Activated naive CD8-positive, alpha-beta T cell (primary cell): ENCODE results near the gene ARMC2.
A peak's percentile ranks its signal among the peaks of the same experiment; 100 is the strongest.
"Not testable (repeated sequence)": the region's sequence is repeated elsewhere in the genome, so short reads cannot be mapped to it uniquely, and the experiment has no call there.

Experiments used
- H3K27ac Mint-ChIP-seq: one replicate; pipeline ENCODE4 v1.8.0; 2021; ENCODE audit warnings: mixed read lengths
- H3K27me3 Mint-ChIP-seq: one replicate; pipeline ENCODE4 v1.8.0; 2021; ENCODE audit warnings: mixed read lengths
- H3K36me3 Mint-ChIP-seq: one replicate; pipeline ENCODE4 v1.8.0; 2021; ENCODE audit warnings: mixed read lengths
- H3K4me1 Mint-ChIP-seq: one replicate; pipeline ENCODE4 v1.8.0; 2021; ENCODE audit warnings: low read depth, mixed read lengths
- H3K4me3 Mint-ChIP-seq: one replicate; pipeline ENCODE4 v1.8.0; 2021; ENCODE audit warnings: mild to moderate bottlenecking, mixed read lengths
- H3K9me3 Mint-ChIP-seq: one replicate; pipeline ENCODE4 v1.8.0; 2021; ENCODE audit warnings: low read depth, mixed read lengths

ARMC2 gene

DNA sequence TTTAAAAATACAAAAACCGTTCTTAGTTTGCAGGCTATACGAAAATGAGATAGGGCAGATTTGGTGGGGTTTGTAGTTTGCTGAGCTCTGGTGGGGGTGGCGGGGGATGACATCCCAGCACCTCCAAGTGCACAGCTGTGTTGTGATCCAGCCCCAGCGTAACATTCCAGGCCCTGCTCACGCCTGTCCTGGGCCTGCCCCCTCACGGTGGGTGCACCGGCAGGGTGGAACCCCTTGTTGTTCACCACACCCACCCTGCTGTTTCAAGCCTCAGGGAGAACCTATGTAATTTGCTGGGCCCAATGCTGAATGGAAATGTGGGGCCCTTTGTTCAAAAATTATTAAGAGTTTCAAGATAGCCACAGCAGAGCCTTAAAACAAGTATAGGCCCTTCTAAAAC is 25.0 kb downstream of the ARMC2 start:
- H3K4me3 Mint-ChIP-seq, result no peak overlapping the region
- H3K4me1 Mint-ChIP-seq, result peaks cover 35% of the 10 kb centered on the region
- H3K27me3 Mint-ChIP-seq, result no peaks in the 10 kb centered on the region
- H3K9me3 Mint-ChIP-seq, result no peaks in the 10 kb centered on the region
- peaks cover 33% of the 10 kb centered on the region for H3K36me3 Mint-ChIP-seq
- no peak overlapping the region for H3K27ac Mint-ChIP-seq

DNA sequence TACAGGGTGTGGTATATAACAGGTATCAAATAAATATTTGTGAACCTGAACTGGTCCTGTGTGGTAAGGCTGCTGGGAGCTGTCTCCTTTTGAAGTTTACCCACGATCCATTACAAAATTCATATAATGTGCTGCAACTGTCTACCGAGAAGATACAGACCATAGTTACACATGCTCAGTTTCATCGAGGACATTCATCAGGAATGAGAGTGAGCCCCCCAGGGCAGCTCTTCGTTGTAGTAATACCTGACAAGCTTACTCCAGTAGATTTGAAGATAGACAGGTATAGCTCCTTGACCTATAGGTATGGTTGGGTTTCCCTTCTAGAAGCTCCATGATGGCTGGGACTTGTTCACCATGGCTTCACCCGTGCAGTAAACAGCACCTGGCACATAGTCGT is 25.7 kb downstream of the ARMC2 start:
- Mint-ChIP-seq H3K9me3 (no peaks in the 10 kb centered on the region), H3K27me3 (no peaks in the 10 kb centered on the region), H3K27ac (peak overlapping the region; percentile 86), H3K36me3 (peaks cover 35% of the 10 kb centered on the region), H3K4me1 (peaks cover 35% of the 10 kb centered on the region), H3K4me3 (peak overlapping the region; percentile 67)

DNA sequence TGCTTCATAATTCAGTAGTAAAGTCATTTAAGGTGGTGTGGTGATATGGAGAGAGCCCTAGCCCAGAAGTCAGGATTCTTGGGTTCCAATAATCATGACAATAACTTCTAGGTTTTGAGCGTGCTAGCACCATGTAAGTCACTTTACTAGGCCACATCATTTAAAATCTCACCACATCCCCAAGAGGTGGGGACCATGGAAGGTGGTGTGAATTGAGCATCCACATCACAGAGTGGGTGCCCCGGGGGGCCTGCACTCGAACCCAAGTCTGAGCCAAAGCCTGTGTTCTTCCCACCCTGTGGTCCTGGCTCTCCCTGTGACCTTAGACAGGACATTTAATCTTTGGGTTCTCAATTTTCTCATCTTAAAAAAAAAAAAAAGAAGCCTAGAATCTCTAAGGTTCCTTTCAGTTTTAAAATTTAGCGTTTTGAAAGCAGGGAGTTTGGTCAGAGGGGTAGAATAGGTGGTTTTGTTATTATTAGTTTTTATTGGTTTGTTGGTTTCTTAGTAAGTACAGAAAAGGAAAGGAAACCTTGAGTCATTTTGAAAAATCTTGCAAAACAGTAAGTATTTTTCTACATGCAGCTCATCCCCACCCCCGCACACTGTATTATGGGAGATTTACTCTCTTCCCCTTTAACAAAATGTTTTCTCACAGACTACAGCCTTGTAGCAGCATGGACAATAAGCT is 26.4 kb downstream of the ARMC2 start:
- Mint-ChIP-seq H3K4me3 (peak overlapping the region; percentile 67), H3K36me3 (peaks cover 36% of the 10 kb centered on the region), H3K27me3 (no peaks in the 10 kb centered on the region), H3K4me1 (peaks cover 35% of the 10 kb centered on the region), H3K27ac (peak overlapping the region; percentile 86), H3K9me3 (no peaks in the 10 kb centered on the region)

DNA sequence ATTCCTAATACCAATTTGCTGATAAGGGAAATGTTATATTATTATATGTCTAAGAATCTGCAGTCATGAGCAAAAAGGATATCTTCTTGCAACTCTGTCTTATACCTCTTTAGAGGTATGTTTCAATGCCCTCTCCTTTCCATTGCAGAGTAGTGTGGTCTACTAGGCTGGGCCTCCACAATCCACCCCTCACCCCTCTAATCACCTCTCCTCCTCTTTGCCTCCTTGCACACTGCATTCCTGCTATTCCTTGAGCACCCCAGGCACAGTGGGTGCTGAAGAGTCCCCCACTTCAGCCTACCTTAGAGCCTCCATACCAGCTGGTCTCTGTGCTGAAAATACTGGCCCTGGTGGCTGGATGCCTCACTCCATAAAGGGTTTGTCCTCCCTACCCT is 26.9 kb downstream of the ARMC2 start:
- Mint-ChIP-seq H3K4me1 (peaks cover 35% of the 10 kb centered on the region), H3K36me3 (peaks cover 36% of the 10 kb centered on the region)

DNA sequence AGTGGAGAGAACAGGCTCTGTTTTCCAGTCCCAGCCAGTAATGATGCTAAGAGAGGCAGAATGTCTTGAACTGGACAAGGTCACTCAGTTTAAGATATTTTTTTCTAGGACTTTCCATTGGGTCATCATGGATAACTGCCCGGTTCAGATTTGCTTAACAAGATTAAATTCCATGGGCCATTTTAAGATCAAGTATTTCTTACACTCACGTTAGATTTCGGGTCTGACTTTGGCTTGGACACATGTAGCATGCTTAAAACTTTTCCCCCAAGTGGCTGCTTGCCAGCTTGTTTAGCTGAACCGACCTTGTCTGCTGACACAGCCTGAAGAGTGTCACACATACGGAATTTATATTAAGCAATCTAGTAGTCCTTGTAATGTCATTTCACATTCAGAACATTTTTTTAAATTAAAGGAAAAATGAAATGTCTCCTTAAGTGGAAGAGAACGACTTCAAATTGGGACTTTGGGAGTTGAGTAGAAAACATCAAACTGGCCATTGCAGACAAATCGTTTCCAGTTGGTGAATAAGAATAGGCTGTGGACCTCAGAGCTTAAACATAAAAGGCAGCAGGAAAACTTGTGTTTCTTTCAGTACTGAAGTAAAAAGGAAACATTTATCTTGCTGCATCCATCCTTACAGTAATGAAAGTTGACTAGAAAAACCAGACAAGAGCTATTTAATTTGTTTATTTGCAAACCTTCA is 29.0 kb downstream of the ARMC2 start:
- no peaks in the 10 kb centered on the region for H3K9me3 Mint-ChIP-seq
- peaks cover 35% of the 10 kb centered on the region for H3K36me3 Mint-ChIP-seq
- no peak overlapping the region for H3K4me3 Mint-ChIP-seq
- no peak overlapping the region for H3K27ac Mint-ChIP-seq
- H3K27me3 Mint-ChIP-seq, result no peaks in the 10 kb centered on the region
- peaks cover 32% of the 10 kb centered on the region for H3K4me1 Mint-ChIP-seq

More for the DNA sequence above, 26.9 kb downstream of the ARMC2 start:
- Mint-ChIP-seq H3K27ac (peak overlapping the region; percentile 86), H3K9me3 (no peaks in the 10 kb centered on the region), H3K4me3 (peak overlapping the region; percentile 67), H3K27me3 (no peaks in the 10 kb centered on the region)

DNA sequence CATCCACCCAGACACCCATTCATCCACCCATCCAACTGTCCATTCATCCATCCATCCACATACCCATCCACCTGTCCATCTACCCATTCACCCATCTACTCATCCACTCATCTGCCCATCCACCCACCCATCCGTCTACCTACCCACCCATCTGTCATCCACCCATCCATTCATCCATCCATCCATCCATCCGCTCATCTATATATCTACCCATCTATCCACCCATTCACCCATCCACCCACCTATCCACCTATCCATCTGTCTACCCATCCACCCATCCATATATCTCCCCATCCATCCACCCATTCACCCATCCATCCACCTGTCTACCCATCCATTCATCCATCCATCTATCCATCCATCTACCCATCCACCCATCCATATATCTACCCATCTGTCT is 30.7 kb downstream of the ARMC2 start:
- H3K9me3 Mint-ChIP-seq, result peaks cover 9% of the 10 kb centered on the region

DNA sequence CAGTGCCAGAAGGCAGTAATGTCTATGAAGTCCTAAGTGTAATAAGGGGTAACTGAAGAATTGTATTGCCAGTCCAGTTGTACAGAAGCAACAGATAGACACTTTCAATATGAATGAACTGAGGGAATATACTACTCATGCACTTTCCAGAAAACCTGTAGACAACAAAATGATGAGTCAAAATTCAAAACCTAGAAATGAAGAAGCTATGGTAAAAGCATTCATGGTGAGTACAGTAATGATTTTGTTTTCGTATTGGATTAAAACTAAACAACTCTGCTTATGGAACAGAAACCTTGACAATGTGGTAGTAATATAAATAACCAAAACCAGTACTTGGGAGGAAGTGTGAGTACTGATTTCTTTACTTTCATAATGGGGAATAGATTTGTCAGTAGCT is 35.0 kb downstream of the ARMC2 start:
- Mint-ChIP-seq H3K27me3 (no peaks in the 10 kb centered on the region), H3K27ac (peak overlapping the region; percentile 62), H3K4me3 (no peak overlapping the region), H3K4me1 (peaks cover 16% of the 10 kb centered on the region), H3K9me3 (peaks cover 9% of the 10 kb centered on the region), H3K36me3 (peaks cover 26% of the 10 kb centered on the region)

More for the DNA sequence above, 30.7 kb downstream of the ARMC2 start:
- H3K4me3 Mint-ChIP-seq, result no peak overlapping the region
- H3K4me1 Mint-ChIP-seq, result peaks cover 33% of the 10 kb centered on the region
- H3K36me3 Mint-ChIP-seq, result peaks cover 38% of the 10 kb centered on the region
- H3K27me3 Mint-ChIP-seq, result no peaks in the 10 kb centered on the region
- no peak overlapping the region for H3K27ac Mint-ChIP-seq

DNA sequence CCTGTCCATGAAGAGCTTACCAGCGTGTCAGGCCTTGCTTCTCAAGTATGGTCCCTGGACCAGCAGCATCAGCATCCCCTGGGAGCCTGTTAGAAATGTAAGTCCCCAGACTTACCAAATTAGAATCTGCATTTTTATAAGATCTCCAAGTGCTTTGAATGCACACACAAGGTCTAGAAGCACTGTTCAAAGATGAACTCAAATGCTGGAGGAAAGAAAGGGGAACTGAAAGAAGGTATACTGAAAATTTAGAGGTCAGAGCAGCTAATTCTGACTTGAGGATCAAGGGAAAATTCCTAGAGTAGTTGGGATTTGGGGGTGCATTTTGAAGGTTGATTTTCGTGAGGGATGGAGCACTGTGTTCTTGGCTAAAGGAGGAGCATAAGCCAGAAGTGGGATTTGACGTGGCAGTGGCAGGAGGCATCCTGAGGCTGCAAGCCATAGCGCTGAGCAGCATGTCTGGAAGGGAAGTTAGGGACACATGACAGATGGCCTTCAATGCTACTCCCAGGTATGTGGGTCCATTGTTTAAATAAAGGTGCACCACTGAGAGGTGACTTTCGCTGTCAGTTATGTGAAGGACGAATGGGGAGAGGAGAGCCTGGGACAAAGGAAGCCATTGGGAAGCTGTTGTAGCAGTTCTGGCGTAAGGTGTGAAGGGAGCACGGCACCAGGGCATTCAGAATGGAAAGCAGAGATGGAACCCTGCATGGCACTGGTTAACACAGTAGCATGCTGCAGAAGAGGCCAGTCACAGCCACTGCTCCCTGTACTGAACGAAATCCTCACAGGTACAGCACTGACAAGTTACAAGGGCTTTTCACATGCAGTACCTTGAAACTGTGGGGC is 36.2 kb downstream of the ARMC2 start:
- Mint-ChIP-seq H3K36me3 (peaks cover 19% of the 10 kb centered on the region), H3K9me3 (peaks cover 9% of the 10 kb centered on the region), H3K27ac (no peak overlapping the region), H3K27me3 (no peaks in the 10 kb centered on the region), H3K4me1 (peaks cover 16% of the 10 kb centered on the region), H3K4me3 (no peak overlapping the region)

DNA sequence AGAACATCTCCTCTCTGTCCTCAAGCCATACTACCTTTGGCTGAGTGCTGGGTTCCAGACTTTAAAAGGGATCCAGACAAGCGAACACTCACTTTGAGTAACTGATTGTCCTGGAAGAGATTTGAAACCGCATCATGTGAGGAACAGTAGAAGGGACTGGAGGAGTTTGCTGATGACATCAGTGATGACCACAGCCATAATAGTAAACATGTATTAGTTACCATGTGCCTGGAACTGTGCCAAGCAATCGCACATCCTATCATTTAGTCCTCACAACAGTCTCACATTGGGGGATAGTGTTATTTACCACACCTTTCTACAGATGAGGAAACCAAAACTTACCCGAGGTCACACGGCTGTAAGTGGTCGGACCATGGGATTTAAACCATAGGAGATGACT is 39.8 kb downstream of the ARMC2 start:
- peaks cover 4% of the 10 kb centered on the region for H3K36me3 Mint-ChIP-seq
- H3K27ac Mint-ChIP-seq, result no peak overlapping the region
- H3K4me3 Mint-ChIP-seq, result no peak overlapping the region
- H3K4me1 Mint-ChIP-seq, result peaks cover 4% of the 10 kb centered on the region
- no peaks in the 10 kb centered on the region for H3K27me3 Mint-ChIP-seq
- peaks cover under 1% of the 10 kb centered on the region for H3K9me3 Mint-ChIP-seq

DNA sequence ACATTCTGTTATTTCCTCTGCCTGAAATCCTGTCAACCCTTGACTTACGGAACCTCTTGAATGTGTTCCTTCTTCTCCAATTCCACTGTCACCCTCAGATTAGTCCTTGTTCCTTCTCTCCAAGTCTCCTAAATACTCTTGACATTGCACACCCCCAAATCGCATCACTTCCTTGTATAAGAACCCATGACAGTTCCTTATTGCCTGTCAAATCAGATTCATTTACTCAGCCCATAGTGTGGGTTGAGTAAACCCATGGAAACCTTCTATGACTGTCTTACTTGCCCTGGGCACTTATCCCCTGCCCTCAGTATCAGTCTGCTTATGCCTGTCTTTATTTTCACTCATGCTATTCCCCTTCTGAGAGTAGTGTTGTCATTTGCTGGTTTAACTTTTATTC is 40.5 kb downstream of the ARMC2 start:
- Mint-ChIP-seq H3K9me3 (no peaks in the 10 kb centered on the region), H3K4me3 (no peak overlapping the region), H3K27ac (no peak overlapping the region), H3K27me3 (no peaks in the 10 kb centered on the region), H3K4me1 (peaks cover 1% of the 10 kb centered on the region), H3K36me3 (peaks cover 5% of the 10 kb centered on the region)

DNA sequence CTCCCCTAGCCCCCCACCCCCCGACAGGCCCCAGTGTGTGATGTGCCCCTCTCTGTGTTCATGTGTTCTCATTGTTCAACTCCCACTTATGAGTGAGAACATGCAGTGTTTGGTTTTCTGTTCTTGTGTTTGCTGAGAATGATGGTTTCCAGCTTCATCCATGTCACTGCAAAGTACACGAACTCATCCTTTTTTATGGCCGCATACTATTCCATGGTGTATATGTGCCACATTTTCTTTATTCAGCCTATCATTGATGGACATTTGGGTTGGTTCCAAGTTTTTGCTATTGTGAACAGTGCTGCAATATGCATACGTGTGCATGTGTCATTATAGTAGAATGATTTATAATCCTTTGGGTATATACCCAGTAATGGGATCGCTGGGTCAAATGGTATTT is 42.7 kb downstream of the ARMC2 start:
- H3K36me3 Mint-ChIP-seq, H3K4me3 Mint-ChIP-seq, H3K9me3 Mint-ChIP-seq, H3K4me1 Mint-ChIP-seq, H3K27ac Mint-ChIP-seq, H3K27me3 Mint-ChIP-seq: not testable (repeated sequence)

DNA sequence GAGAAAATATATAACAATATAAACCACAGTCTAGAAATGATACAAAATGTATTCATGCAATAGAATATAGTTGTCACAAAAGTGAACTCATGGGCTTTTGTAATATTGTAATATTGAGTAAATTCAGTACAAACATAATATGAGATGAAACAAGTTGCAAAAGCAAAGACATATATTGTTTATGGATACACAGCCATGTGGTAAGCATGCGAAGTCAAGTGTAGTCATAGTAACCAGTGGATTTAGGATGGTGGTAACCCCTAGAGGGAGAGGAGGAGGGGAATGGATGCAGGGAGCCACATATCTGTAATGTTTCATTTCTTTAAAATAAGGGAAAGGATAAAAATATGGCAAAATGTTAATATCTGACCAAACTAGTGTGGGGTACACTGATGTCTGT is 47.3 kb downstream of the ARMC2 start:
- H3K4me1 Mint-ChIP-seq, result peaks cover 13% of the 10 kb centered on the region
- no peaks in the 10 kb centered on the region for H3K9me3 Mint-ChIP-seq
- H3K27me3 Mint-ChIP-seq, result no peaks in the 10 kb centered on the region
- peak overlapping the region; percentile 5 for H3K27ac Mint-ChIP-seq
- H3K36me3 Mint-ChIP-seq, result peaks cover 2% of the 10 kb centered on the region
- no peak overlapping the region for H3K4me3 Mint-ChIP-seq

DNA sequence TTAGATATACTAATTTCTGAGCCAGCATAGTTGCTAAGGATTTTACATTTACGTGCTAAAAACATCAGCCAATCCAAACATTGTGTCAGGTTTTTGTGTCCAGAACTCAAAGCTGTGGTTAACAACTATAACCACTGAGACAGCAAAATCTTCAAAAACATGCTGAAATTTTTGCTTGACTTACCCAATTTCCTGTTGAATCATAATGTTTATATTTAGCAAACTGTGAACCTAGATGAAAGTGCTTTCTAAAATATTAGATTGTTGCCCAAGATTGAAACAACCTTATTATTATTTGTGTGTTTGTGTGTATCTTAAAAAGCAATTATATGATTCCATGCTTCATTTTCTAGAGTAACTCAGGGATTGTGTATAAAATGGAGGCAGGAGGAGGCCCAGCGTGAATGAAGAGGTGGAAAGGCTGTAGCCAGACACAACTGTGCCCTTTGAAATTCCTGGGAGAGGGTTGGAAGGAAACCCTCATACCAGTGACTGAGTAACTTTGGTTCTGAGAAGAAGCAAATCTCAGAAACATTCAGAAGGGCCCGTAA is 48.0 kb downstream of the ARMC2 start:
- Mint-ChIP-seq H3K4me3 (peak overlapping the region; percentile 4), H3K4me1 (peaks cover 15% of the 10 kb centered on the region), H3K27ac (peak overlapping the region; percentile 73), H3K9me3 (no peaks in the 10 kb centered on the region), H3K36me3 (peaks cover 2% of the 10 kb centered on the region), H3K27me3 (no peaks in the 10 kb centered on the region)

DNA sequence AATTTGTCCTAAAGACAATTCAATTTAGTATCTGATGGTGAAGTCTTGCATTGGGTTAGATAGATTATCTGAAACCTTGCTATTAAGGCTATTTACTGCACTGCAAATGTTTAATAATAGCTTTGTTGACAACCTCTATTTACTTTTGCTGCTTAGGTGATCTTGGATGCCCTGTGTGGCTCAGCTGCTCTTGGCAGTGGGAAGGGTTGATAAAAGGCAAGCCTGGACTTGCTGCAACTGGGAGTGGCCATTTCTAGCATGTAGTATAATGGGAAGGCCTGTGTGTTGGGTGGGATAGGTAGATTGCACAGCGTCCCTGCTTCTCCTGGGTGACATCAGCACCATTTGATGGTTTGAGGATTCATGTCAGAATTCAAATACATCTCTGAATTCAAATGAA is 49.1 kb downstream of the ARMC2 start:
- no peaks in the 10 kb centered on the region for H3K9me3 Mint-ChIP-seq
- no peaks in the 10 kb centered on the region for H3K27me3 Mint-ChIP-seq
- no peak overlapping the region for H3K27ac Mint-ChIP-seq
- H3K36me3 Mint-ChIP-seq, result peaks cover 2% of the 10 kb centered on the region
- no peak overlapping the region for H3K4me3 Mint-ChIP-seq
- H3K4me1 Mint-ChIP-seq, result peaks cover 24% of the 10 kb centered on the region

DNA sequence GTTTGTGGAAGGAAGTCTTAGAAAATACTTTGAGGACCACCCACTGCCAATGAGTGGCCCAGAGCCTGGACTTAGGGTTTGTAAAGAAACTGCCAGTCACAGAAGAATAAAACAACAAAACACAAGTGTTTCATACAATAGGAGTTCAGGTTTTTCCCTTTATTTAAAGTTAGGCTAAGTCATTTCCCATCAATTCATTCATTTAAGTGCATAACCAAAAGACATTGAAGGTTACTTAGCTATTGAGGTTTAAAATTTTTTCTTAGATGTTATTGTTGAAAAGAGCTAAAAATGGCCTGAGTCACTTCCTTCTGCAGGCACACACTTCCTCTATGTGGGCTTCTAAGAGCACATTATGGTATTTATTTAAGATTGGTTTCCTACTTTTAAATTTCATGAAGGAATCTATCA is 54.2 kb downstream of the ARMC2 start:
- Mint-ChIP-seq H3K27me3 (no peaks in the 10 kb centered on the region), H3K27ac (peak overlapping the region; percentile 89), H3K4me3 (peak overlapping the region; percentile 9), H3K4me1 (peaks cover 23% of the 10 kb centered on the region), H3K9me3 (no peaks in the 10 kb centered on the region), H3K36me3 (peaks cover 2% of the 10 kb centered on the region)
